Measurements from ENCODE around the gene LRPPRC. TPM values are rescaled to one million over a fixed set of nuclear protein-coding genes. Genes with fewer than 3 reads are reported as not detected.

The LRPPRC gene
- total and polyA plus RNA-seq, 2 donors (not counting 3 experiments of a cell fraction or from before 2014, with no cell fraction given): 22.6 to 94.0 TPM

- no peaks in the 10 kb centered on the region for H3K4me1 ChIP-seq (ENCODE audit: control insufficient read depth, extremely low read depth, insufficient read depth, low read length)
- H3K4me2 ChIP-seq (ENCODE audit: insufficient read depth, low read length): no peak overlapping the region
- H3K9me1 ChIP-seq (replicated peaks; ENCODE audit: control insufficient read depth, extremely low read depth, insufficient read depth, low read length): no peaks in the 10 kb centered on the region
- H3K4me3 ChIP-seq (replicated peaks in 1 of 3; ENCODE audit: insufficient read depth in 1 of 3, low read depth in 1 of 3, low read length in 3 of 3): no peak overlapping the region
- H3K36me3 ChIP-seq (ENCODE audit: control insufficient read depth in 2 of 2, extremely low read depth in 1 of 2, insufficient read depth in 2 of 2, low read length in 2 of 2): peaks cover 9 to 11% of the 10 kb centered on the region in 2 experiments
- BruUV-seq (replicated peaks): no TSS peak
- POLR2A ChIA-PET: no interaction called here
- dilution Hi-C loops (cut with MboI; ENCODE audit: extremely low pct_ligation_motif_present, low sequenced_read_pairs) (no loop called here), intact Hi-C loops (cut with micrococcal nuclease) (no loop called here)
- DNase-seq (ENCODE audit: low read depth, low spot score): no peak
- H4K20me1 ChIP-seq (replicated peaks; ENCODE audit: control insufficient read depth, extremely low read depth, insufficient read depth, low read length): no peaks in the 10 kb centered on the region
- no peak overlapping the region for H2AFZ ChIP-seq (ENCODE audit: low read depth, low read length)
- FAIRE-seq: no peak
- CTCF ChIA-PET: interaction anchor here (1.7 kb wide), 1 partner anchor 9 kb away, joined by 4 read pairs; no protein-coding TSS in a partner anchor
- H3K79me2 ChIP-seq (ENCODE audit: control insufficient read depth, insufficient read depth, low read length): no peaks in the 10 kb centered on the region
- H3K9me3 ChIP-seq (replicated peaks; ENCODE audit: control insufficient read depth, insufficient read depth, low read length): no peaks in the 10 kb centered on the region
- H3K27ac ChIP-seq (ENCODE audit: insufficient read depth, low read depth, low read length): no peak overlapping the region
- TF ChIP-seq FOS (IDR thresholded peaks at IDR 0.05; ENCODE audit: borderline replicate concordance, insufficient read depth, low read length) (no peak), POLR2AphosphoS5 (IDR thresholded peaks at IDR 0.05; ENCODE audit: insufficient read depth, low read depth, low read length) (no peak), MYC (IDR thresholded peaks at IDR 0.05; ENCODE audit: low read depth, low read length) (no peak), POLR2A (IDR thresholded peaks at IDR 0.05; ENCODE audit: low read depth, low read length) (no peak), GATA2 (IDR thresholded peaks at IDR 0.05; ENCODE audit: insufficient read depth, insufficient read length, low read depth, low read length) (no peak), CTCF (IDR thresholded peaks at IDR 0.05; ENCODE audit: extremely low read depth in 1 of 2, insufficient read depth in 1 of 2, low read depth in 1 of 2, low read length in 2 of 2) (no peak), JUN (IDR thresholded peaks at IDR 0.05; ENCODE audit: borderline replicate concordance, insufficient read depth, insufficient read length, low read depth) (no peak), EZH2 (IDR thresholded peaks at IDR 0.05; ENCODE audit: borderline replicate concordance, low read depth, low read length, severe bottlenecking) (no peak)
- TF ChIP-seq, protein P1, sequence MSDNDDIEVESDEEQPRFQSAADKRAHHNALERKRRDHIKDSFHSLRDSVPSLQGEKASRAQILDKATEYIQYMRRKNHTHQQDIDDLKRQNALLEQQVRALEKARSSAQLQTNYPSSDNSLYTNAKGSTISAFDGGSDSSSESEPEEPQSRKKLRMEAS (IDR thresholded peaks at IDR 0.05; ENCODE audit: insufficient read depth, insufficient read length): no peak
- no peak overlapping the region for H3K9ac ChIP-seq (replicated peaks; ENCODE audit: extremely low read depth, insufficient read depth, low read length)
- no peaks in the 10 kb centered on the region for H3K27me3 ChIP-seq (ENCODE audit: control insufficient read depth in 2 of 2, insufficient read depth in 2 of 2, low read length in 2 of 2)
Measured at GRCh38 chr2:43898134-43898837, 97.5 kb downstream of the LRPPRC start.
